ENCODE data around the gene SLC1A2. TPM values are rescaled to one million over a fixed set of nuclear protein-coding genes. Genes with fewer than 3 reads are reported as not detected.

The SLC1A2 gene
- total RNA-seq, 2 experiments from 2014 or later = not detected

- Histone ChIP-seq H2AFZ (ENCODE audit: low read length) (no peak overlapping the region), H4K20me1 (ENCODE audit: insufficient read depth, low read length) (no peaks in the 10 kb centered on the region), H3K9me2 (ENCODE audit: insufficient read depth, low read length) (no peaks in the 10 kb centered on the region), H3K9me3 (ENCODE audit: low read length) (no peaks in the 10 kb centered on the region), H3K79me2 (ENCODE audit: insufficient read depth, low read depth, low read length) (no peaks in the 10 kb centered on the region), H3K36me3 (ENCODE audit: insufficient read depth, low read length) (no peaks in the 10 kb centered on the region), H3K27ac (ENCODE audit: low read depth, low read length, poor library complexity, severe bottlenecking) (no peak overlapping the region), H3K4me3 (ENCODE audit: low read depth, low read length, poor library complexity, severe bottlenecking) (no peak overlapping the region), H3K4me2 (ENCODE audit: low read length) (no peak overlapping the region), H3K4me1 (ENCODE audit: insufficient read depth, low read length, poor library complexity, severe bottlenecking) (no peaks in the 10 kb centered on the region)
- no peak for DNase-seq (ENCODE audit: low spot score)
- no TSS peak for BruUV-seq (replicated peaks)
- ChIA-PET POLR2A (no interaction called here), CTCF (ENCODE audit: unreplicated experiment) (no interaction called here)
- TF ChIP-seq CTCF (conservative IDR thresholded peaks at IDR 0.05; ENCODE audit: low read length) (no peak), EZH2phosphoT487 (IDR thresholded peaks at IDR 0.05; ENCODE audit: borderline replicate concordance, low read depth, low read length) (no peak)
- intact Hi-C loops (cut with micrococcal nuclease; ENCODE audit: unreplicated experiment) = no loop called here
These were observed 144.2 kb downstream of the SLC1A2 start for GRCh38 chr11:35274909-35275785.

- BruUV-seq (replicated peaks) = no TSS peak
- no peak overlapping the region for H2AFZ ChIP-seq (ENCODE audit: low read length)
- TF ChIP-seq EZH2phosphoT487 (IDR thresholded peaks at IDR 0.05; ENCODE audit: borderline replicate concordance, low read depth, low read length) (no peak), CTCF (conservative IDR thresholded peaks at IDR 0.05; ENCODE audit: low read length) (no peak)
- H3K36me3 ChIP-seq (ENCODE audit: insufficient read depth, low read length) = no peaks in the 10 kb centered on the region
- no peak overlapping the region for H3K4me2 ChIP-seq (ENCODE audit: low read length)
- no peaks in the 10 kb centered on the region for H3K79me2 ChIP-seq (ENCODE audit: insufficient read depth, low read depth, low read length)
- H3K4me3 ChIP-seq (ENCODE audit: low read depth, low read length, poor library complexity, severe bottlenecking) = no peak overlapping the region
- no peaks in the 10 kb centered on the region for H4K20me1 ChIP-seq (ENCODE audit: insufficient read depth, low read length)
- no peaks in the 10 kb centered on the region for H3K9me3 ChIP-seq (ENCODE audit: low read length)
- ChIA-PET CTCF (ENCODE audit: unreplicated experiment) (no interaction called here), POLR2A (no interaction called here)
- no peak overlapping the region for H3K27ac ChIP-seq (ENCODE audit: low read depth, low read length, poor library complexity, severe bottlenecking)
- intact Hi-C loops (cut with micrococcal nuclease; ENCODE audit: unreplicated experiment) = no loop called here
- no peaks in the 10 kb centered on the region for H3K9me2 ChIP-seq (ENCODE audit: insufficient read depth, low read length)
- no peaks in the 10 kb centered on the region for H3K4me1 ChIP-seq (ENCODE audit: insufficient read depth, low read length, poor library complexity, severe bottlenecking)
- DNase-seq (ENCODE audit: low spot score) = no peak
These were observed 146.9 kb downstream of the SLC1A2 start for GRCh38 chr11:35272391-35272902.

- Histone ChIP-seq H3K4me1 (ENCODE audit: insufficient read depth, low read length, poor library complexity, severe bottlenecking) (no peaks in the 10 kb centered on the region), H3K4me3 (ENCODE audit: low read depth, low read length, poor library complexity, severe bottlenecking) (no peak overlapping the region), H2AFZ (ENCODE audit: low read length) (no peak overlapping the region), H3K9me3 (ENCODE audit: low read length) (no peaks in the 10 kb centered on the region), H3K27ac (ENCODE audit: low read depth, low read length, poor library complexity, severe bottlenecking) (no peak overlapping the region), H3K4me2 (ENCODE audit: low read length) (no peak overlapping the region), H4K20me1 (ENCODE audit: insufficient read depth, low read length) (no peaks in the 10 kb centered on the region), H3K9me2 (ENCODE audit: insufficient read depth, low read length) (no peaks in the 10 kb centered on the region), H3K36me3 (ENCODE audit: insufficient read depth, low read length) (no peaks in the 10 kb centered on the region), H3K79me2 (ENCODE audit: insufficient read depth, low read depth, low read length) (no peaks in the 10 kb centered on the region)
- CTCF ChIA-PET (ENCODE audit: unreplicated experiment) = no interaction called here
- intact Hi-C loops (cut with micrococcal nuclease; ENCODE audit: unreplicated experiment) = no loop called here
- TF ChIP-seq EZH2phosphoT487 (IDR thresholded peaks at IDR 0.05; ENCODE audit: borderline replicate concordance, low read depth, low read length) = no peak
- no peak for TF ChIP-seq CTCF (conservative IDR thresholded peaks at IDR 0.05; ENCODE audit: low read length)
- no TSS peak for BruUV-seq (replicated peaks)
- DNase-seq (ENCODE audit: low spot score) = no peak
- POLR2A ChIA-PET = no interaction called here
These were observed 148.3 kb downstream of the SLC1A2 start for GRCh38 chr11:35271031-35271430.
